ENCODE data around the gene ASGR2.
A peak's percentile ranks its signal among the peaks of the same experiment; 100 is the strongest.

ASGR2 gene

GRCh38 chr17:7060165-7060891 is 54.3 kb downstream of the ASGR2 start:
- peak in 1 of 2 experiments; percentile 13 for DNase-seq

- DNase-seq, result no peak
Observed at GRCh38 chr17:7058831-7059447, 55.7 kb downstream of the ASGR2 start.

- no peak for DNase-seq
Observed at GRCh38 chr17:7056386-7056785, 58.2 kb downstream of the ASGR2 start.
